HG03521 (cell line): ENCODE results near the gene GKAP1.
"Not testable (repeated sequence)": the region's sequence is repeated elsewhere in the genome, so short reads cannot be mapped to it uniquely, and the experiment has no call there.

Source experiments
- ATAC-seq: cut with Tn5 transposase; IDR thresholded peaks from one replicate; pipeline ENCODE4 v1.9.1; 2021; ENCODE audit warnings: mild to moderate bottlenecking, moderate library complexity; ENCODE audit not compliant: unreplicated experiment

The GKAP1 gene

GRCh38 chr9:83817356-83818278, at the start of gene GKAP1:
Gene GKAP1 (minus strand): TSS chr9:83817769. CDS start chr9:83806517, 11,252 bp downstream.
- peak; percentile 77 for ATAC-seq

GRCh38 chr9:83849895-83850294, 32.3 kb upstream of the GKAP1 start:
- ATAC-seq: not testable (repeated sequence)

- ATAC-seq: not testable (repeated sequence)
Observed at GRCh38 chr9:83837070-83837643, 19.6 kb upstream of the GKAP1 start.

GRCh38 chr9:83830426-83831071, 13.0 kb upstream of the GKAP1 start:
- not testable (repeated sequence) for ATAC-seq

- not testable (repeated sequence) for ATAC-seq
Observed at GRCh38 chr9:83824986-83825623, 7.5 kb upstream of the GKAP1 start.

GRCh38 chr9:83817011-83817355, 586 bp downstream of the GKAP1 start:
- ATAC-seq: not testable (repeated sequence)

GRCh38 chr9:83815120-83815519, 2.4 kb downstream of the GKAP1 start:
- ATAC-seq: not testable (repeated sequence)

GRCh38 chr9:83809213-83809612, 8.4 kb downstream of the GKAP1 start:
- not testable (repeated sequence) for ATAC-seq

GRCh38 chr9:83804454-83804853, 13.1 kb downstream of the GKAP1 start:
- ATAC-seq: not testable (repeated sequence)

- ATAC-seq: not testable (repeated sequence)
Observed at GRCh38 chr9:83803941-83804340, 13.6 kb downstream of the GKAP1 start.

GRCh38 chr9:83800236-83801033, 17.1 kb downstream of the GKAP1 start:
- no peak for ATAC-seq

GRCh38 chr9:83794051-83794450, 23.5 kb downstream of the GKAP1 start:
- no peak for ATAC-seq

- no peak for ATAC-seq
Observed at GRCh38 chr9:83792746-83793145, 24.8 kb downstream of the GKAP1 start.

- ATAC-seq: no peak
Observed at GRCh38 chr9:83778164-83778563, 39.4 kb downstream of the GKAP1 start.

GRCh38 chr9:83775932-83776331, 41.6 kb downstream of the GKAP1 start:
- no peak for ATAC-seq

- no peak for ATAC-seq
Observed at GRCh38 chr9:83772860-83773259, 44.7 kb downstream of the GKAP1 start.

- ATAC-seq: no peak
Observed at GRCh38 chr9:83765376-83765775, 52.2 kb downstream of the GKAP1 start.

- ATAC-seq: peak; percentile 51
Observed at GRCh38 chr9:83754383-83754977, 63.1 kb downstream of the GKAP1 start.

GRCh38 chr9:83749706-83750105, 67.9 kb downstream of the GKAP1 start:
- ATAC-seq: no peak

GRCh38 chr9:83744206-83744605, 73.4 kb downstream of the GKAP1 start:
- ATAC-seq: no peak
